ENCODE measurements around the gene IGF1. TPM values are rescaled to one million over a fixed set of nuclear protein-coding genes. Genes with fewer than 3 reads are reported as not detected.
A peak's percentile ranks its signal among the peaks of the same experiment; 100 is the strongest.

IGF1 gene
- total and polyA plus RNA-seq, 9 of the 15 experiments (the other 6 are each of a cell fraction or from before 2014, with no cell fraction given) = 3.7 to 13.9 (median 4.5) TPM

- TF ChIP-seq, protein P1, sequence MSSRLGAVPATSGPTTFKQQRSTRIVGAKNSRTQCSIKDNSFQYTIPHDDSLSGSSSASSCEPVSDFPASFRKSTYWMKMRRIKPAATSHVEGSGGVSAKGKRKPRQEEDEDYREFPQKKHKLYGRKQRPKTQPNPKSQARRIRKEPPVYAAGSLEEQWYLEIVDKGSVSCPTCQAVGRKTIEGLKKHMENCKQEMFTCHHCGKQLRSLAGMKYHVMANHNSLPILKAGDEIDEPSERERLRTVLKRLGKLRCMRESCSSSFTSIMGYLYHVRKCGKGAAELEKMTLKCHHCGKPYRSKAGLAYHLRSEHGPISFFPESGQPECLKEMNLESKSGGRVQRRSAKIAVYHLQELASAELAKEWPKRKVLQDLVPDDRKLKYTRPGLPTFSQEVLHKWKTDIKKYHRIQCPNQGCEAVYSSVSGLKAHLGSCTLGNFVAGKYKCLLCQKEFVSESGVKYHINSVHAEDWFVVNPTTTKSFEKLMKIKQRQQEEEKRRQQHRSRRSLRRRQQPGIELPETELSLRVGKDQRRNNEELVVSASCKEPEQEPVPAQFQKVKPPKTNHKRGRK (tag; IDR thresholded peaks at IDR 0.05) = no peak
- TF ChIP-seq PHTF2 (CRISPR knock-in tag; IDR thresholded peaks at IDR 0.05) = no peak
- no peak for TF ChIP-seq POLR2A (conservative IDR thresholded peaks at IDR 0.05)
- no peak for TF ChIP-seq CUX1 (CRISPR knock-in tag; IDR thresholded peaks at IDR 0.05)
- no peak for TF ChIP-seq SAP30 (IDR thresholded peaks at IDR 0.05; ENCODE audit: borderline replicate concordance, insufficient read depth, low read depth, low read length, poor library complexity, severe bottlenecking)
- no peak for TF ChIP-seq BRD9 (IDR thresholded peaks at IDR 0.05; ENCODE audit: low read depth, partially characterized antibody)
- TF ChIP-seq CREBBP (IDR thresholded peaks at IDR 0.05; ENCODE audit: low read depth, low read length) = no peak
- TF ChIP-seq MEF2D (tag; conservative IDR thresholded peaks at IDR 0.05; ENCODE audit: low read depth) = no peak
- no peak for TF ChIP-seq NCOA2 (IDR thresholded peaks at IDR 0.05; ENCODE audit: partially characterized antibody in 2 of 2)
- TF ChIP-seq ZBTB26 (CRISPR knock-in tag; IDR thresholded peaks at IDR 0.05) = no peak
- TF ChIP-seq MED1 (CRISPR knock-in tag; IDR thresholded peaks at IDR 0.05; ENCODE audit: borderline replicate concordance) = no peak
- TF ChIP-seq FOS (IDR thresholded peaks at IDR 0.05; ENCODE audit: extremely low read depth, insufficient read length) = no peak
- no peak for TF ChIP-seq SIN3B (IDR thresholded peaks at IDR 0.05; ENCODE audit: low read depth)
- no peak for TF ChIP-seq ZBTB5 (IDR thresholded peaks at IDR 0.05)
- no peak for TF ChIP-seq ZNF282 (CRISPR knock-in tag; IDR thresholded peaks at IDR 0.05)
- TF ChIP-seq RBM25 (IDR thresholded peaks at IDR 0.05; ENCODE audit: low read depth, low read length, severe bottlenecking) = no peak
- peak; percentile 42; the same call in 1 of the 2 replicates for TF ChIP-seq NFE2 (IDR thresholded peaks at IDR 0.05; ENCODE audit: low read depth)
- TF ChIP-seq HLTF (IDR thresholded peaks at IDR 0.05) = no peak
These were observed 74.3 kb downstream of the IGF1 start (continued) for GRCh38 chr12:102406033-102406584.

Measured in K562 (cell line).